CD4-positive, alpha-beta T cell treated with Interleukin-12 subunit alpha and Interleukin-12 subunit beta, for 1 hour (primary cell): ENCODE measurements around the gene GBA3.

Experiments
- DNase-seq: peaks from one replicate; pipeline ENCODE4 v3.0.0-alpha.2; 2020

Gene GBA3

DNA sequence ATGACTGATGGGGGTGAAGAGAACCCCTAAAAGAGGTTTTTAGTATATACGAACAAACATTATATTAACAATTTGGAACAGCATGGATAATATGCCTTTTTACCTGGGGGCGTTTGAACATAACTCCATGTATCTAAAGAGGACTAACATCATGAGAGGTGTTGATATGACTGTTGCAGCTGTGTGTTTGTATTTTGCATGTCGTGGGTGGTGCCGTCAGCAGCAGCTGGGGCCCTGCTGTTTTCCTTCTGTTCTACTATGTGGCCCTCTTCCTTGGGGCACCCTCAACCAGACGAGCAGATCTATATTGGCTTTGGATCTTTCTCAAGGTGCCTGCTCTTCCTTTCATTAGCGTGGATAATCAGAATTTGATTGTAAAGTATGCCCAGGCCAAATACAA is 11.2 kb downstream of the GBA3 start:
- DNase-seq = no peak

DNA sequence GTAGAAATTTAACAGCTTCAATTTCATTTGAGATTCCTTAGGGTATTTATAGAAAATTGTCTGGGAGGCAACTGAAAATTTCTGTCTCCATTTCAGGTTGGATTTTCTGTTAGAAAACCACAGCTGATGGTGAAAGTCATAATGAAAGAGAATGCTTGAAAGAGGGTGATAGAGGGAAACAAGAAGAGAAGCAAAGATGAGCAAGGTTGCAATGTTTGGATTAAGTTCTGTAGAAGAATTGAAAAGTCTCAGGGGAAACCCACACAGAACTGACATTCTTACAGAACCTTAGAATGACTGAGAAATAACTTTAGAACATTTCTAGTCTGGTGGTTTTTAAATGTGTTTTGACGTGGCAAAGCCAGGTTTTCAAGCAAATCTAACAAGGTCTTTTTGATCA is 14.7 kb downstream of the GBA3 start:
- no peak for DNase-seq

- no peak for DNase-seq
These were observed 16.2 kb downstream of the GBA3 start for GRCh38 chr4:22708961-22709360.

DNA sequence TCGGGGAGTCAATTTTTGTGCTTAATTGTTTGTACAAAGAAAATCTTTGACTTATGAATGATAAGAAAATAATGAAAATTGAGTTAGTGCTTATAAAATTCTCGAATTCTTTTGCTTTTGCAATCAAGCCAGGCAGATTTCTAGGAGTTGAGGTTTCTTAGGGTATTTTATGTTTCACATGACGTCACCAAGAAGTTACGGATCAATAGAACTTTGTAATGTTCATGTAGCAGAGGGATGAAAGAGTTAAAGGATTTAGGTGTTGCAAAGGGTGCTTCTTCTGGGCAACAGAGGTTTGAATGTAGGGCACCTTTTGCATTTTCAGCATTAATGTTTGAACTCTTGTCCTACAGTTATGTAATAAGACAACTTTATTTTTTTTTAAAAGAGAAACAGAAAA is 19.4 kb downstream of the GBA3 start:
- DNase-seq = no peak

DNA sequence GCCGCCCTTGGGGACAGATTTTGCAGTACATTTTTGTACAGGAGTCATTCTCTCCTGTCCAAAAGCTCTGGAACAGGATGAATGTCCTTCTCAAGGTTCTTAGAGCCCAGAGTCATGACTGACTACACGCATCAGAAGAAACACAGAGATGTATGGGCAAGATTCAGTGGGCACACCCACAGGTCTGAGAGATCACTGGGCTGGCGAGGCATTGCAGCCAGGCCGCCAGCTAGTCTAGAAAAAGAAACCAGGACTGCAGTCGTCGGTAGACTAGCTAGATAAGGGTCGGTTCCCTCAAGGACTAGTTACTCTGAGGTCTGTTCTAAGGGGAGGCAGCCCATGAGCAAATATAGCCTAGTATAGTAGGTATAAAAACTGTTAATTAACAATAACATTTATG is 19.8 kb downstream of the GBA3 start:
- no peak for DNase-seq

- DNase-seq = no peak
These were observed 21.1 kb downstream of the GBA3 start for GRCh38 chr4:22713841-22714240.

- no peak for DNase-seq
These were observed 26.5 kb downstream of the GBA3 start for GRCh38 chr4:22719218-22719617.

GRCh38 chr4:22720091-22720490 is 27.4 kb downstream of the GBA3 start:
- no peak for DNase-seq

GRCh38 chr4:22721204-22721603 is 28.5 kb downstream of the GBA3 start:
- DNase-seq = no peak

DNA sequence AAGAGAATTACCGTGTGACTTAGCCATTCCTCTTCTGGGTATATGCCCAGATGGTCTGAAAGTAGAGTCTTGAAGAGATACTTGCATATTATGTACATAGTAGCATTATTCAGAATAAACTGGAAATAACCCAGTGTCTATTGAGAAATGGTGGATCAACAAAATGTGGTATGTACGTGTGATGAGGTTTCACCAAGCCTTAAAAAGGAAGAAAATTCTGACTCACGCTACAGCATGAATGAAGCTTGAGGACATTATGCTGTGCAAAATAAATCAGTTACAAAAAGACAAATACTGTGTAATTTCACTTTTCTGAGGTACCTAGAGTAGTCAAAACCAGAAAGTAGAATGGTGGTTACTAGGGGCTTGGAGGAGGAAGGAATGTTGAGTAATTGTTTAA is 37.3 kb downstream of the GBA3 start:
- no peak for DNase-seq

- no peak for DNase-seq
These were observed 41.1 kb downstream of the GBA3 start for GRCh38 chr4:22733816-22734215.

DNA sequence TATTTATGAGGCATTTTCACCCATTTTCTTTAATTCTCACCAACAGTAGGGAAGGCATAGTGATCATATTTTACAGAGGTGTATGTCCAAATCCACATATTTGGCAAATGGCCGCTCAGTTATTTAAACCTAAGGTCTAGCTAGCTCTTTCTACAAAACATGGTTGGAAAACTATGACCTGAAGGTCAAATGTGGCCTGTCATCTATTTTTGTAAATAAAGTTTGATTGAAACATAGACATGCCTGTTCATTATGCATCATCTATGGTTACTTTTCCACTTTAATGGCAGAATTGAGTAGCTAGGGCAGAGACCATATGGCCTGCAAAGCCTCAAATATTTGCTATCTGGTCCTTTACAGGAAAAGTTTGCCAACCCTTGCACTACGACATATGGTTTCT is 44.2 kb downstream of the GBA3 start:
- DNase-seq = no peak

DNA sequence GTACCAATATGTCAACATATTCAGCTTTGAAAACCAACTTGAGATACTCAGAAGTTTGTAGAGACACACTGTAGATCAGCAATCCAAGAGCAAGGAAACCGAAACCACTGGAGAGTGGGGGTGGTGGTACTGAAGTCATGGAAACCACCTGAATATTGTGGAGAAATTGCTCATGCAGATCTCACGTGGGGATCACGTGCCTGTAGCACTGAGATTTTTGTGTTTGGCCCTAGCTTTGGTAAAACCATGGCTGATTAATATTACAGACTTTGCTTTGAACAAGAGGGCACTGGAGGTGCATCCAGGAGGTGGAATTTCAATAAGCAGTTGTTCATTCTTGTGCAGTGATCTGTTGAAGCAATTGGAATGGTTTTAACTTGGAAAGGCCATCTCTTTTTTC is 47.2 kb downstream of the GBA3 start:
- no peak for DNase-seq

DNA sequence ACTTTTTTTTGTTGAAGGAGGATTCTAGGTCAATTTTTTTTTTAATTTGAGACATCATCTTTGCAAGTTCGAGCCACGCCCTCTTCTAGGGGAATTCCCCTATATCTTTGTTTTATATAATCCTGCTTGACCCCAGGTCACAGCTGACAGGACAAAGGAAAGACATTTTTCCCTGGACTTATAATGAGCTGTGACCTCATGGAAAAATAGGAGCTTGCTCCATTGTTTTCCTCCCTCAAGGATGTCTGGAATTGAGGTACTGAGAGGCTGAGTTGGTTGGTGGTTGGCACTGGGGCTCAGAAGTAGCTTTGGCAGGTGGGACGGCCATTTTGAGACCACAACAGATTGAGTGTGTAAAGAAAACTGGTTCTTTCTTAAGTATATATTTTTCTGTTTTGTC is 49.0 kb downstream of the GBA3 start:
- no peak for DNase-seq

GRCh38 chr4:22743290-22743689 is 50.6 kb downstream of the GBA3 start:
- no peak for DNase-seq

GRCh38 chr4:22744478-22745062 is 51.8 kb downstream of the GBA3 start:
- DNase-seq = no peak

- no peak for DNase-seq
These were observed 52.5 kb downstream of the GBA3 start for GRCh38 chr4:22745234-22745633.

DNA sequence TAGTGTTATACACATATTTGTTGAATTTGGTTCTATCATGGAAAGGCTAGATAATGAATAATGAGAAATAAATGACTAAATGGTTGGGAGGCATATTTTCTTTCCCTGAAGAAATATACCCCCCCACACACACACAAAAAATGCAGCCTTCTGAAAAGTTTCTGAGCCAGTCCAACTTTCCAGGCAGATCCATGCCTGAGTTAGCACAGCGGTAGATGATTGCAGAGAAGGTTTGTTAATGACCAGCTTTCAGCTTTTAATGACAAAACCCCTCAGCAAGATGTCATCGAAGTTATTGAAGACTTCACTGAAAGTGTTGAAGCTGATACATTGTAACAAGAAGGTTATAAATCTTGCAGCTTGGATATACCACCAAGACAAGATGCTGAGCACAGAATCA is 61.4 kb downstream of the GBA3 start:
- no peak for DNase-seq

- no peak for DNase-seq
These were observed 69.8 kb downstream of the GBA3 start for GRCh38 chr4:22762548-22762947.

DNA sequence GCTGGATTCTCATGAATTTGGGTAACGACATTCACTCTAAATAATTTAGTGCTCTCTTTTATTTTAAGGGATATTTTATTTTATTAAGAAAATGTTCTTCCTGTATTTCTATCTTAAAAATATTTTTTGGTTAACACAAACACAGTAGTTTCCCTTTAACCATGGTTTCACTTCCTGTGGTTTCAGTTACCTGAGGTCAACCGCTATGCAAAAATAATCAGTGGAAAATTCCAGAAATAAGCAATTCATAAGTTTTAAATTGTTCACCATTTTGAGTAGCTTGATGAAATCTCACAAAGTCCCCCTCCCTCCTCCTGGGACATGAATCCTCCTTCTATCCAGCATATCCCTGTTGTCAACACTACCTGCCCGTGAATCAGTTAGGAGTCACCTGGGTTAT is 71.4 kb downstream of the GBA3 start:
- no peak for DNase-seq

DNA sequence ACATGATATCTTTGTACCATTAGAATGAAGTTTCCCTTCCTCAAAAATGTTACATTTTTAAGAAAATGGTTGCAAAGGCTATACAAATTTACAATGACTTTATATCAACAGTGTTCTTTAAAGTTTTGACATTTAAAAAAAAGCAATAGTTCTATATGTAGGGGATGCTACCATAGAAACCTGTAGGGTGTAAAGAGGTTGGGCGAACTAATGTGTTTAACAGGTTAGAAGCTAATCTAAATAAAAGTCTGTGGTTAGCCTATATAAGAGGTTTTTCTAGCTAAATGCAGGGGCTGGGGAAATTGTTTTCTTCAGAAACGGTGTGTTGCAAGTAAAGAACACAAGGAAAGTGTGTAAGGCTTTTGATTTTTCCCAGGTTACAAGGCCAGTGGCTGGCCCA is 73.3 kb downstream of the GBA3 start:
- no peak for DNase-seq

DNA sequence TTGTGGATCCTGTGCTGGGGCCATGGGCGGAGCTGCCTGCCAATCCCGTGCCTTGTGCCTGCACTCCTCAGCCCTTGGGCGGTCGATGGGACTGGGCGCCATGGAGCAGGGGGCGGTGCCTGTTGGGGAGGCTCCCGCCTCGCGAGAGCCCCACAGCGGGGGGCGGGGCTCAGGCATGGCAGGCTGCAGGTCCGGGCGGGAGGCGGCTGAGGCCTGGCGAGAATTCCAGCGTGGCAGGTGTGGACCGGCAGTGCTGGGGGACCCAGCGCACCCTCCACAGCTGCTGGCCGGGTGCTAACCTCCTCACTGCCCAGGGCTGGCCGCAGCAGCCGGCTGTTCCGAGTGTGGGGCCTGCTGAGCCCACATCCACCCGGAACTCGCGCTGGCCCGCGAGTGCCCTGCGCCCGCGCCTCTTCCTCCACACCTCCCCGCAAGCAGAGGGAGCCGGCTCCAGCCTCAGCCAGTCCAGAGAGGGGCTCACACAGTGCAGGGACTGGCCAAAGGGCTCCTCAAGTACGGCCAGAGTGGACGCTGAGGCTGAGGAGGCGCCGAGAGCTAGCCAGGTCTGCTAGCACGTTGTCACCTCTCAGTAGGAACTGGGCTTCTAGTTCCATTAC is 85.9 kb downstream of the GBA3 start:
- DNase-seq = no peak

- no peak for DNase-seq
These were observed 87.6 kb downstream of the GBA3 start for GRCh38 chr4:22780317-22780716.

GRCh38 chr4:22780797-22781196 is 88.1 kb downstream of the GBA3 start:
- no peak for DNase-seq

- no peak for DNase-seq
These were observed 95.1 kb downstream of the GBA3 start for GRCh38 chr4:22787753-22788375.
